Activated CD4-positive, alpha-beta memory T cell treated with anti-CD3 and anti-CD28 coated beads for 36 hours (primary cell): ENCODE results near the gene CHST7. TPM values are rescaled to one million over a fixed set of nuclear protein-coding genes. Genes with fewer than 3 reads are reported as not detected.

Source experiments
- CTCF ChIA-PET: fragments of 350-600 bp; sonication (Branson Sonifier 250); formaldehyde crosslinking; loops from one replicate; lab custom pipeline; 2021; ENCODE audit warnings: antibody characterized with exemption, inconsistent platforms; lab: Charles Lee
- POLR2A ChIA-PET: fragments of 350-600 bp; sonication (Branson Sonifier 250); formaldehyde crosslinking; loops from one replicate; lab custom pipeline; 2021; ENCODE audit warnings: antibody characterized with exemption; lab: Charles Lee
- DNase-seq: peaks from one replicate; pipeline ENCODE4 v3.0.0-alpha.2; 2020
- H3K27ac Mint-ChIP-seq: one replicate; pipeline ENCODE4 v1.8.0; 2021; ENCODE audit warnings: mixed read lengths
- H3K27me3 Mint-ChIP-seq: one replicate; pipeline ENCODE4 v1.8.0; 2021; ENCODE audit warnings: mixed read lengths
- H3K36me3 Mint-ChIP-seq: one replicate; pipeline ENCODE4 v1.8.0; 2021; ENCODE audit warnings: mixed read lengths
- H3K4me1 Mint-ChIP-seq: one replicate; pipeline ENCODE4 v1.8.0; 2021; ENCODE audit warnings: low read depth, mixed read lengths
- H3K4me3 Mint-ChIP-seq: one replicate; pipeline ENCODE4 v1.8.0; 2021; ENCODE audit warnings: mild to moderate bottlenecking, mixed read lengths
- H3K9me3 Mint-ChIP-seq: one replicate; pipeline ENCODE4 v1.8.0; 2021; ENCODE audit warnings: mixed read lengths
- intact Hi-C: fragments of 100-400 bp; cut with micrococcal nuclease; formaldehyde crosslinking; loops from one replicate; pipeline ENCODE4 v1.15.1; 2023
- total RNA-seq, 2 experiments: library from RNA; stranded (reverse); gene quantifications; one replicate each; pipeline ENCODE4 v1.2.3, GENCODE V29; 2021

CHST7 gene
- total RNA-seq, 2 experiments from 2014 or later = 5.1 to 6.1 TPM

DNA sequence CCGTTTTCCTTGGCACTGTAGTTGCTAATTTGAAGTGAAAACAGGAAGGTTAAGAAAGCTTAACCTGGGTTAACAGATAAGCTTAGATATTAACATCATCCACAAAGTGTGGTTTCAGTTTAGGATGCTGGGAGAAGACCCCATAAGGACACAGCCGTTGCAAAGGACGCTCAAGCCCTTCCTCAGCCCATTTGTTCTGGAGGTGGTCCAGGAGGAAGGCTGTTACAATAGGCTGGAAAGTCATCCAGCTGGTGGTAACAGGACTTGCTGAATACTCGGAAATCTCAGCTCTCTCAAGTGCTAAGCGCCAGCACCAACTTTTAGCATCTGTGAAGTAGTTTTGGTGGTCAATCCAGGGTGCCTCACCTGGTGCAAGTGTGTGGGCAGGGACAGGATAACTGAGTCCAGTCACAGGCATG is 14.2 kb downstream of the CHST7 start:
- intact Hi-C loops = loop anchor here (1.0 to 5.0 kb wide), 4 partner anchors 10 to 125 kb away; no protein-coding TSS in a partner anchor
- ChIA-PET POLR2A (interaction anchor here (1.7 kb wide), 1 partner anchor 11 kb away, joined by 12 read pairs; no protein-coding TSS in a partner anchor), CTCF (interaction anchor here (0.6 to 1.5 kb wide), 2 partner anchors 10 to 460 kb away, joined by 3 read pairs; no protein-coding TSS in a partner anchor)
- Mint-ChIP-seq H3K4me1 (peaks cover 57% of the 10 kb centered on the region), H3K27me3 (no peaks in the 10 kb centered on the region), H3K9me3 (no peaks in the 10 kb centered on the region), H3K4me3 (peak overlapping the region; percentile 65), H3K36me3 (no peaks in the 10 kb centered on the region), H3K27ac (peak overlapping the region; percentile 88)
- DNase-seq = no peak

DNA sequence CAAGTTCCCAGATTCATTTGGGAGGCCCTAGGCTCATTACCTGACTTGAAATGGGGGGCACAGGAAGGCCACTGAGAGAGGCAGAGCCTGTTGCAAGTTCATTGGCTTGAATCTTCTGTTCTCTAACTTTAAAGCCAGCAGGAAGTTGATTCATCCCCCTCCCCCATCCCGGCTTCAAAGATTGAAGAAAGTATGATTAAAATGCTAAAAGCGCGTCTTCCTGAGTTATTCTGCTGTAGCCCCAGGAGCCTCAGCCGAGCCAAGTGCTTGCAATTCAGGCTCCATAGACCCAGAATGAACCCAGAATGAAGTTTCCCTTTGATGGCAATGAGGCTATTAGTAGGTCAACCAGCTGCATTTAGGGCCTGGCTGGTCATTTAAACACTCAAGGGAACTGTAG is 14.7 kb downstream of the CHST7 start:
- intact Hi-C loops = loop anchor here (1.0 to 5.0 kb wide), 3 partner anchors 16 to 124 kb away; no protein-coding TSS in a partner anchor
- Mint-ChIP-seq H3K9me3 (no peaks in the 10 kb centered on the region), H3K36me3 (no peaks in the 10 kb centered on the region), H3K27me3 (no peaks in the 10 kb centered on the region), H3K4me3 (peak overlapping the region; percentile 65), H3K27ac (peak overlapping the region; percentile 88), H3K4me1 (peaks cover 55% of the 10 kb centered on the region)
- POLR2A ChIA-PET = no interaction called here
- peak; percentile 61 for DNase-seq
- CTCF ChIA-PET = interaction anchor here (1.5 kb wide), 1 partner anchor 10 kb away, joined by 3 read pairs; no protein-coding TSS in a partner anchor

DNA sequence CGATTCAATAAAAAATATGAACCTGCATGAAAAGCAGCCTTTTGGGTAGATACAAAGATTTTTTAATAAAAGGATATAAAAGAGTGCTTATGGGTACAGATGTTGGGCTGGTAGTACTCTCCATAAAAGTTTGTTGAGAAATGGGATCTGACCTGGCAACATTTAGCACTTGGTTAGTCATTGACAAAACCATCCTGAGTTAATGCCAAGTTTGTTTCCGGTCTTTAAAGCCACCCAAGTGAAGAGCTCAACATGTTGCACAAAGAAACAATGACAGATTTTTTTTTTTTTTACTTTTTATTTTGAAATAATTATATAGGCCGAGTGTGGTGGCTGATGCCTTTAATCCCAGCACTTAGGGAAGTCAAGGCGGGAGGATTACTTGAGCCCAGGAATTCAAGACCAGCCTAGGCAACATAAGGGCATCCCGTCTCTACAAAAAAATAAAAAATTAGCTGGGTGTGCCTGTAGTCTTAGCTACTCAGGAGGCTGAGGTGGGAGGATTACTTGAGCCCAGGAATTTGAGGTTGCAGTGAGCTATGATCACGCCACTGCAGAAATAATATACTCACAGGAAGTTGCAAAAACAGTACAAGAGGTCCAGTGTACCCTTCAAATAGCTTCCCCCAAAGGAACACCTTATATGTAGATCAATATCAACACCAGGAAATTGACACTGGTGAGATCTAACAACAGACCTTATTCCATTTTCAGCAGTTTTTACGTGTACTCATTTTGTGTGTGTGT is 16.6 kb downstream of the CHST7 start:
- Mint-ChIP-seq H3K9me3 (no peaks in the 10 kb centered on the region), H3K27me3 (no peaks in the 10 kb centered on the region), H3K4me3 (no peak overlapping the region), H3K27ac (peak overlapping the region; percentile 56), H3K4me1 (peaks cover 55% of the 10 kb centered on the region), H3K36me3 (no peaks in the 10 kb centered on the region)
- CTCF ChIA-PET = interaction anchor here (0.6 to 1.2 kb wide), 4 partner anchors 9 to 779 kb away, joined by 3 to 5 read pairs (median 4); no protein-coding TSS in a partner anchor
- POLR2A ChIA-PET = interaction anchor here (0.6 to 1.1 kb wide), 4 partner anchors 17 to 39 kb away, joined by 3 to 5 read pairs (median 4); no protein-coding TSS in a partner anchor
- DNase-seq = no peak
- intact Hi-C loops = loop anchor here (5.0 kb wide), 2 partner anchors 37 to 122 kb away; no protein-coding TSS in a partner anchor

DNA sequence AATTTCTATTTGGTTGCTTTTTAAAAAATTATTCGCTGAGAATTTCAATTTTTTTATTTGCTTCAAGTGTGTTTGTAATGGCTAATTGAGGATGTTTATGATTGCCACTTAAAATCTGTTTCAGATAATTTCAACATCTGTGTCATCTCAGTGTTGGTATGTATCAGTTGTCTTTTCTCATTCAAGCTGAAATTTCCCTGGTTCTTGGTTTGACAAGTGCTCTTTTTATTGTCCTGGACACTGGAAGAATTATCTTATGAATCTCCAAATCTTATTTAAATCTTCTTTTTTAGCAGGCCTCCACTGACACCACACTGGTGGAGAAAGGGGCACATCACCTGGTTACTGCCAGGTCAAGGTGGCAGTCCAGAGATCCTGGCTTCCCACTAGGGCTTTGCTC is 21.5 kb downstream of the CHST7 start:
- ChIA-PET CTCF (no interaction called here), POLR2A (no interaction called here)
- H3K4me1 Mint-ChIP-seq = peaks cover 32% of the 10 kb centered on the region
- H3K4me3 Mint-ChIP-seq = no peak overlapping the region
- no peak for DNase-seq
- no peaks in the 10 kb centered on the region for H3K27me3 Mint-ChIP-seq
- no peaks in the 10 kb centered on the region for H3K9me3 Mint-ChIP-seq
- H3K36me3 Mint-ChIP-seq = peaks cover 2% of the 10 kb centered on the region
- no peak overlapping the region for H3K27ac Mint-ChIP-seq
- intact Hi-C loops = no loop called here

DNA sequence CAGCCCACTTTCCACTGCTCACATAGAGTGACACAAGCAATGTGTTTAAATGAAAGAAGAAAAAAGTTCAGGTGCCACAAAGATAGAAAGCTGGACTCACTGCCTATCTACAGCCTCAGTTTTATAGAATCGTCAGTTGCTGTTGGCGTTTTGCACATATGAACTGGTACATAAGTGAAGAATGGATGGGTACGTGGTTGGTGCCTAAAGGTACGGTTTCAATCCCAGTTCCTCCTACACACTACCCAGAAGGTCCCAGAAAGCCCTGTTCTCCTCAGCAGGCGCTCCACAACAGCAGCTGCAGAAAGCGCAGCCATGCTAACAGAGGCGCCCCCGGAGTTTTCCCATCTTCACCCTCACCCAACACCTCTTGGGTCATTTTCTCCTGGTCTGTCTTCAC is 23.6 kb downstream of the CHST7 start:
- CTCF ChIA-PET = no interaction called here

DNA sequence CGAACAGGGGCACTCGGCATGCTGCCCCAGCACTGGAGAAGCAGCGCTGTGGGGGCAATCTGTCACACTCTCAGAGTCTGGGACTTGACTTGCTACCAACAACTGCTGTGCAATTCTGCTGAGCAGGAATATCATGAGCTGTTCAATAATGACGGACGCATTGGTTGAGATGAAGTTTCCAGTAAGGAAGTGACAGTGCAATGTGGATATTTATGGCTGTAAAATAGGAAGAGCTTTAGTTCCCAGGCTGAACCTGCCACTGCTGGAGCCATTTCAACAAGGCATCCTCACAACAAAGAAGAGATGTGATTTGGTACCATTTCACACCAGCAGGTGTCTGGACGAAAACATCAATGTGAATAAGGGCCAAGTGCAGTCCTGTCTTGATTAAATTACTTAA is 24.2 kb downstream of the CHST7 start:
- Mint-ChIP-seq H3K4me1 (peaks cover 26% of the 10 kb centered on the region), H3K9me3 (no peaks in the 10 kb centered on the region), H3K4me3 (no peak overlapping the region), H3K27ac (no peak overlapping the region), H3K27me3 (no peaks in the 10 kb centered on the region), H3K36me3 (peaks cover 9% of the 10 kb centered on the region)
- intact Hi-C loops = no loop called here
- DNase-seq = no peak
- ChIA-PET POLR2A (no interaction called here), CTCF (no interaction called here)

More for the DNA sequence above, 23.6 kb downstream of the CHST7 start:
- intact Hi-C loops = no loop called here
- Mint-ChIP-seq H3K27ac (no peak overlapping the region), H3K36me3 (peaks cover 6% of the 10 kb centered on the region), H3K9me3 (no peaks in the 10 kb centered on the region), H3K27me3 (no peaks in the 10 kb centered on the region), H3K4me1 (peaks cover 30% of the 10 kb centered on the region), H3K4me3 (no peak overlapping the region)
- no peak for DNase-seq
- POLR2A ChIA-PET = no interaction called here

DNA sequence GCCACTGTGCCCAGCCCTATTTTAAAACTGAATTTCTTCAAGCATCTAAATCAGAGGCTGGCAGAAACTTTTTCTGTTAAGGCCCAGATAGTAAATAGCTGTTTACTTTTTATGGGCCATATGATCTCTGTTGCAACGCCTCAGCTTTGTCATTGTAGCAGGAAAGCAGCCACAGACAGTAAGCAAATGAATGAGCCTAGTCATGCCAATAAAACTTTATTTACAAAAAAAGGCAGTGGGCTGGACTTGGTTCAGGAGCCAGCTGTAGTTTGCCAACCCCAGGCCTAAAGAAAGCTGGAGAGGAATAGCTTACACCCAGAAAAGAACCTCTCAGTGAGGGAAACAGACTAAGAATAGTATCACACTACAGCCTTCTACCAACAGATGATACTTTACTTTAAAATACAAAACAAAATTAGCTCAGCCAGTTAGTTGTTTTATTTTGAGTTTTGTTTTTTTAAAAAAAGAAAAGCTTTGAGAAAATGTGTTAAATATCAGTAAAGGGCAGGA is 25.5 kb downstream of the CHST7 start:
- intact Hi-C loops = no loop called here
- no peak overlapping the region for H3K4me3 Mint-ChIP-seq
- H3K4me1 Mint-ChIP-seq = peaks cover 21% of the 10 kb centered on the region
- peaks cover 13% of the 10 kb centered on the region for H3K36me3 Mint-ChIP-seq
- ChIA-PET POLR2A (no interaction called here), CTCF (interaction anchor here (1.1 kb wide), 1 partner anchor 9 kb away, joined by 4 read pairs; no protein-coding TSS in a partner anchor)
- no peak for DNase-seq
- no peaks in the 10 kb centered on the region for H3K9me3 Mint-ChIP-seq
- H3K27ac Mint-ChIP-seq = no peak overlapping the region
- H3K27me3 Mint-ChIP-seq = no peaks in the 10 kb centered on the region

DNA sequence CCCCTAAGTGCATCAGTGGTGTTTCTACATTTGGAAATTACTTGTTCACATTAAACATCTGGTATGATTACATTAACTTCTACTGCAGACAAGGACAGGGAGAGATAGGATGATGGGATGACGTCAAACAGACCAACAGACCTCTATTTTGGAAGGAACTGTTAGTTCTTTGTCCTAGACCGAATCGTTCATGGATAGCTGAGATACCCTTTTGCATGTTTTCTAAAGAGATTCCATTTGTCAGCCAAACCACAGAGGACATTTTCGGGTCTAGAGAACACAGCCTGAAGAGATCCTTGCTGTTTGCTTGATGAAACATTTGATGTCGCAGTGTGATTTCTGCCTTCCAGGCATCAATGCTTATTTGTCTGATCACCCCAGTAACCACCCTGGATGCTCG is 27.7 kb downstream of the CHST7 start:
- no peaks in the 10 kb centered on the region for H3K9me3 Mint-ChIP-seq
- CTCF ChIA-PET = no interaction called here
- no peak overlapping the region for H3K27ac Mint-ChIP-seq
- peaks cover 10% of the 10 kb centered on the region for H3K4me1 Mint-ChIP-seq
- POLR2A ChIA-PET = no interaction called here
- no peak overlapping the region for H3K4me3 Mint-ChIP-seq
- peaks cover 13% of the 10 kb centered on the region for H3K36me3 Mint-ChIP-seq
- intact Hi-C loops = no loop called here
- DNase-seq = no peak
- no peaks in the 10 kb centered on the region for H3K27me3 Mint-ChIP-seq

DNA sequence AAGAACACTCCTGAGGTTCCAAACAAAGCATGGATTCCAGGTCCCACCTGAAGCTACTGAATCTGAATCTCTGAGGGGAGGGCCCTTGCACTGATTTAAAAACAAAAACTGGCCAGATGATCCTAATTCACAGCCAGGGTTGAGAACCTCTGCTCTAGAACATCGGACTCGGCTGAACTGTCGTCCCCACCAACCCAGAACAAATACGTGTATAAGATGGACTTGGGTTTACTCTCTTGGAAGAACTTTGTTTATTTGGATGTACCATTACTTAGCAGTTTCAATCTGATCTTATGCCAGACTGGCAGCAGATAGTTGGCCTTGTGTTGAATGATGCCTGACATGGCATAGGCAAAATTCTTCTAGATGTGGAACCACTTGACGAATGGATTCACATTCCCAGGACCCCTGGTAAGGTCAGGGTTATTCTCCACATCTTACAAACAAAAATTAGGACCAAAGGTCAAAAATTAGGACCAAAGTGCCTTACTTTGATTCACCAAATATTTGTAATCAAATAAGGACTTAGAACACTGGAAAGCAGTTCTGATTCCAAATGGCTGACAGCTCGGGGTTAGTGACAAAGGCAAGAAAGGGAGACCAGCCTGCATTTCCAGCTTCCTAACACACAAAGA is 29.0 kb downstream of the CHST7 start:
- DNase-seq = no peak
- intact Hi-C loops = no loop called here
- Mint-ChIP-seq H3K9me3 (no peaks in the 10 kb centered on the region), H3K4me3 (no peak overlapping the region), H3K36me3 (peaks cover 13% of the 10 kb centered on the region), H3K27ac (no peak overlapping the region), H3K27me3 (no peaks in the 10 kb centered on the region), H3K4me1 (peaks cover 4% of the 10 kb centered on the region)
- CTCF ChIA-PET = no interaction called here
- POLR2A ChIA-PET = no interaction called here

DNA sequence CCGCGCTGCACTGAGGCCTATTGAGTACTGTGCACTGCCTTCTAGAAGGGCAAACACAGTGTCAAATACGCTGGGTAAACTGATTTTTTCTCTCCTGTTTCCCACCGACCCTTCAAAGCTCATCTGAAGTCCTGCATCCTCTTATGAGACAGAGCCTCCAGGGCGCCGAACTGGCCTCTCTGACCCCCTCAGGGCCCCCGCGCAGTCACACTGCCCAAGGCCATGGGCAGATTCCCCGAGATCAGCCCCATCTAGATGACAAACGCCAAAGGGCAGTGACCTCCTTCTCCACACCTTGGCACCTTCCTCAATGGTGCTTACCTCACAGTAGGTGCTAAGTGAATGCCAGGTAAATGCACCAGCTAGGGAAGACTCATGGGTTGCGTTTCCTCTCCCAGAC is 34.4 kb downstream of the CHST7 start:
- H3K27ac Mint-ChIP-seq = no peak overlapping the region
- ChIA-PET CTCF (no interaction called here), POLR2A (interaction anchor here (0.6 kb wide), 1 partner anchor 18 kb away, joined by 4 read pairs; no protein-coding TSS in a partner anchor)
- intact Hi-C loops = no loop called here
- no peaks in the 10 kb centered on the region for H3K9me3 Mint-ChIP-seq
- no peaks in the 10 kb centered on the region for H3K27me3 Mint-ChIP-seq
- DNase-seq = no peak
- no peak overlapping the region for H3K4me3 Mint-ChIP-seq
- H3K4me1 Mint-ChIP-seq = peaks cover 33% of the 10 kb centered on the region
- H3K36me3 Mint-ChIP-seq = peaks cover 3% of the 10 kb centered on the region

DNA sequence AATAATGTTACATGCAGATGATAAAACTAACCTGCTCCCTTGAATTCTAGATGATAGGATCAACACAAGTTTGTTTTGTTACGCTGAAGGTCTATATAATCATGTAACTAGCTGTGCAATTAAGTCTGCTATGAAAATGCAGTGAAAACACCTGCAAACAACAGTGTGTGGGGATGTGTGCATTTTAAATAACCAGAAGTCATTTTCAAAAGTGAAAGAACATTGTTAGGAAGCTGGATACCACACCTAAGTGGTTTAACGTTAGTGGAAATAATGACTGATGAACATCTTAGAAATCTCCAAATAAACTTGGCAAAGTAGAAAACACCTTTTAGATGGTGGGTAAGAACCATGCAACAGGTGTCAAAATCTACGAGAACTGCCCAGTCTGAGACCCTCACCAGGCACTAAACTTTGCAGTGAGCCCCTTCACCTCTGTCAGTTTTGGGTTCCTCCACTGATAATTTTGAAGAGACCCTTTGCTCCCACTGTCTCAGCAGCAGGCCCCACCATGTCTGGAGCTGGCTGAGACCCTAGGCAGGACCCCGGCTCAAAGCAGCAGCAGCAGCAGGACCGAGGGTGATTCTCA is 36.6 kb downstream of the CHST7 start:
- peaks cover 35% of the 10 kb centered on the region for H3K4me1 Mint-ChIP-seq
- no peaks in the 10 kb centered on the region for H3K27me3 Mint-ChIP-seq
- intact Hi-C loops = loop anchor here (2.0 to 5.0 kb wide), 2 partner anchors 17 to 33 kb away; no protein-coding TSS in a partner anchor
- no peak overlapping the region for H3K4me3 Mint-ChIP-seq
- ChIA-PET CTCF (interaction anchor here (0.6 kb wide), 1 partner anchor 186 kb away, joined by 3 read pairs; no protein-coding TSS in a partner anchor), POLR2A (interaction anchor here (1.5 kb wide), 1 partner anchor 34 kb away, joined by 3 read pairs; no protein-coding TSS in a partner anchor)
- no peak overlapping the region for H3K27ac Mint-ChIP-seq
- DNase-seq = no peak
- peaks cover 2% of the 10 kb centered on the region for H3K36me3 Mint-ChIP-seq
- H3K9me3 Mint-ChIP-seq = no peaks in the 10 kb centered on the region
